SK-N-MC (cell line): ENCODE data around the gene MEIOB.

Experiments used
- EZH2 ChIP-seq: fragments of 200-600 bp; sonication (generic); IDR thresholded peaks from one replicate; pipeline ENCODE4 v1.6.1; 2017; ENCODE audit warnings: antibody characterized with exemption
- POLR2AphosphoS5 ChIP-seq: IDR thresholded peaks from 2 replicates; pipeline ENCODE4 v1.6.1; 2012; ENCODE audit warnings: mild to moderate bottlenecking, low read depth, low read length, borderline replicate concordance

GRCh38 chr16:1830213-1830612 is 41.8 kb downstream of the MEIOB start:
- TF ChIP-seq EZH2: no peak
- TF ChIP-seq POLR2AphosphoS5: no peak
